ENCODE results near the gene FSCN2.

GRCh38 chr17:81518113-81518784 is 9.9 kb upstream of the FSCN2 start:
- TF ChIP-seq EZH2 (IDR thresholded peaks at IDR 0.05; ENCODE audit: low read length) (no peak), CTCF (optimal IDR thresholded peaks at IDR 0.05 in 1 of 3, IDR thresholded peaks at IDR 0.05 in 1 of 3, conservative IDR thresholded peaks at IDR 0.05 in 1 of 3; ENCODE audit: extremely low read depth in 1 of 3, insufficient read depth in 2 of 3, low read length in 3 of 3) (no peak)
